ENCODE results near the gene LARP1B. TPM values are rescaled to one million over a fixed set of nuclear protein-coding genes. Genes with fewer than 3 reads are reported as not detected.
"Not testable (repeated sequence)": the region's sequence is repeated elsewhere in the genome, so short reads cannot be mapped to it uniquely, and the experiment has no call there.

LARP1B gene
- total RNA-seq: 10 to 100 TPM; 21.8 to 31.1 (median 29.0) TPM

GRCh38 chr4:128060699-128061565 lies at the start of gene LARP1B:
Gene LARP1B (plus strand): TSS chr4:128061312. CDS start chr4:128074952, 13,640 bp downstream.
- H3K27me3 ChIP-seq: no peaks in the 10 kb centered on the region
- H3K27ac ChIP-seq: peak within 1 kb of the TSS; percentile 97 to 98
- intact Hi-C loops (cut with DNase I; ENCODE audit: low total_unique reads): no loop called here
- H3K9me3 ChIP-seq: no peaks in the 10 kb centered on the region
- H3K4me1 ChIP-seq: peaks cover 0 to 4% of the 10 kb centered on the region in 2 donors
- TF ChIP-seq POLR2AphosphoS5 (IDR thresholded peaks at IDR 0.05) (peak; percentile 54 to 81 (median 61)), POLR2A (IDR thresholded peaks at IDR 0.05) (peak; percentile 51), CTCF (IDR thresholded peaks at IDR 0.05) (no peak)
- H3K4me3 ChIP-seq: peak within 1 kb of the TSS; percentile 77 to 88 (median 80)
- H3K36me3 ChIP-seq: no peaks in the 10 kb centered on the region
- DNase-seq (ENCODE audit: low spot score in 2 of 2): peak; percentile 93 to 95

- TF ChIP-seq CTCF (IDR thresholded peaks at IDR 0.05) (no peak), POLR2AphosphoS5 (IDR thresholded peaks at IDR 0.05) (no peak)
- intact Hi-C loops (cut with DNase I; ENCODE audit: low total_unique reads): no loop called here
- Histone ChIP-seq H3K36me3 (peaks cover 3% of the 10 kb centered on the region), H3K4me1 (no peaks in the 10 kb centered on the region), H3K4me3 (no peak overlapping the region), H3K9me3 (no peaks in the 10 kb centered on the region), H3K27me3 (no peaks in the 10 kb centered on the region), H3K27ac (no peak overlapping the region)
- no peak for DNase-seq (ENCODE audit: low spot score in 2 of 2)
These were observed 35.8 kb upstream of the LARP1B start for GRCh38 chr4:128025319-128025718.

DNA sequence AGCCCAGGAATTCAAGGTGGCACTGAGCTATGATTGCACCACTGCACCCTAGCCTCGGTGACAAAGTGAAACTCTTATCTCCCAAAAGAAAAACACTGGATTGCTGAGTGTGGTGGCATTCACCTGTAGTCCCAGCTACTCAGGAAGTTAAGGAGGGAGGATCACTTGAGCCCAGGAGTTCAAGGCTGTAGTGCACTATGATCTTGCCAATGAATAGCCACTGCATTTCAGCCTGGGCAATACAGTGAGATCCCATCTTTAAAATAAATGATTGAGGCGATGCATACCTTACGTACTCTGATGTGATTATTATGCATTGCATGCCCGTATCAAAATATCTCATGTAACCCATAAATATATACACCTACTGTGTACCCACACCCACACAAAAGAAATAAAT lies 31.2 kb upstream of the LARP1B start:
- TF ChIP-seq POLR2A (IDR thresholded peaks at IDR 0.05) (no peak), CTCF (IDR thresholded peaks at IDR 0.05) (no peak), POLR2AphosphoS5 (IDR thresholded peaks at IDR 0.05) (no peak)
- no peaks in the 10 kb centered on the region for H3K4me1 ChIP-seq
- no peak overlapping the region for H3K4me3 ChIP-seq
- H3K36me3 ChIP-seq: no peaks in the 10 kb centered on the region
- H3K27ac ChIP-seq: no peak overlapping the region
- no peaks in the 10 kb centered on the region for H3K9me3 ChIP-seq
- DNase-seq (ENCODE audit: low spot score in 2 of 2): no peak
- no peaks in the 10 kb centered on the region for H3K27me3 ChIP-seq
- intact Hi-C loops (cut with DNase I; ENCODE audit: low total_unique reads): no loop called here

DNA sequence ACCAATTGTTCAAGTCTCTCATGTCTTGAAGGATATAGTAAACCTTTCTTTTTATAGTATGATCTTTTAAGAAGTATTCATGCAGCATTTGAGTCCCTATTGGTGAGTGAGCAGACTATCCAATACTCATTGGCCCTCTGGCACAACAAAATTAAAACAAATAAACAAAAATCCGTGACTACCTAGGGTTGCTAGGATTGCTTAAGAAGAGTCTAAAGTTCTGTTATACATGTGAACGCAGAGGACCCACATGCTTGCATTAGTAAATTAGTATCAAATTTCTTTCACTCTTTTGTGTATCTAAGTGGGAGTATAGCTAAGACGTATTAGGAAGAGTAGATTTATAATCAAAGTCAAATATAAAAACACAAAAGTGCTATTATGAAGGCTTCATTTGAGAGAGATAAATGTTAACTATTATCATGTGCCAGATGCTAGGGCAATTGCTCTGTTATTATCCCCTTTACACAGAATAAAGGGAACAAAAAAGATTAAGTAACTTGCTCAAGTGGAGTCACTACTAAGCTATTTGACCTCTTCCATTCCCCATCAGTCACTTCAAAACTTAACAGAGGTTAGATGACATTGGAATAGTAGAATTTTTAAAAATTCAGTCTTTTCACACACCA lies 29.2 kb upstream of the LARP1B start:
- no peaks in the 10 kb centered on the region for H3K9me3 ChIP-seq
- intact Hi-C loops (cut with DNase I; ENCODE audit: low total_unique reads): no loop called here
- DNase-seq (ENCODE audit: low spot score in 2 of 2): no peak
- no peak overlapping the region for H3K27ac ChIP-seq
- H3K36me3 ChIP-seq: no peaks in the 10 kb centered on the region
- no peak for TF ChIP-seq POLR2A (IDR thresholded peaks at IDR 0.05)
- TF ChIP-seq CTCF (IDR thresholded peaks at IDR 0.05): no peak
- TF ChIP-seq POLR2AphosphoS5 (IDR thresholded peaks at IDR 0.05): no peak
- no peaks in the 10 kb centered on the region for H3K27me3 ChIP-seq
- H3K4me1 ChIP-seq: no peaks in the 10 kb centered on the region
- H3K4me3 ChIP-seq: no peak overlapping the region

- TF ChIP-seq CTCF (IDR thresholded peaks at IDR 0.05) (no peak), POLR2A (IDR thresholded peaks at IDR 0.05) (no peak), POLR2AphosphoS5 (IDR thresholded peaks at IDR 0.05) (no peak)
- no peaks in the 10 kb centered on the region for H3K27me3 ChIP-seq
- H3K27ac ChIP-seq: no peak overlapping the region
- no peak overlapping the region for H3K4me3 ChIP-seq
- no peaks in the 10 kb centered on the region for H3K36me3 ChIP-seq
- H3K4me1 ChIP-seq: no peaks in the 10 kb centered on the region
- H3K9me3 ChIP-seq: no peaks in the 10 kb centered on the region
- no peak for DNase-seq (ENCODE audit: low spot score in 2 of 2)
- intact Hi-C loops (cut with DNase I; ENCODE audit: low total_unique reads): no loop called here
These were observed 21.5 kb upstream of the LARP1B start for GRCh38 chr4:128039568-128039967.

DNA sequence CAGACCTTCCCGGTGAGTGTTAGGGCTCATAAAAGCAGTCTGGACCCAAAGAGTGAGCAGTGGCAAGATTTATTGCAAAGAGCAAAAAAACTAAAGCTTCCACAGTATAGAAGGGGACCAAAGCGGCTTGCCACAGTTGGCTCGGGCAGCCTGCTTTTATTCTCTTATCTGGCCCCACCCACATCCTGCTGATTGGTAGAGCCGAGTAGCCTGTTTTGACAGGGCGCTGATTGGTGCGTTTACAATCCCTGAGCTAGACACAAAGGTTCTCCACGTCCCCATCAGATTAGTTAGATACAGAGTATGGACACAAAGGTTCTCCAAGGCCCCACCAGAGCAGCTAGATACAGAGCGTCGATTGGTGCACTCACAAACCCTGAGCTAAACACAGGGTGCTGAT lies 14.1 kb upstream of the LARP1B start:
- DNase-seq (ENCODE audit: low spot score in 2 of 2); H3K27me3 ChIP-seq; H3K4me3 ChIP-seq; H3K9me3 ChIP-seq; H3K36me3 ChIP-seq; intact Hi-C loops (cut with DNase I; ENCODE audit: low total_unique reads); H3K27ac ChIP-seq; H3K4me1 ChIP-seq: not testable (repeated sequence)

GRCh38 chr4:128047514-128047913 lies 13.6 kb upstream of the LARP1B start:
- intact Hi-C loops (cut with DNase I; ENCODE audit: low total_unique reads); H3K36me3 ChIP-seq: not testable (repeated sequence)

More at GRCh38 chr4:128047514-128047913, 13.6 kb upstream of the LARP1B start:
- not testable (repeated sequence) for H3K4me3 ChIP-seq; DNase-seq (ENCODE audit: low spot score in 2 of 2); H3K27ac ChIP-seq; H3K4me1 ChIP-seq; H3K27me3 ChIP-seq; H3K9me3 ChIP-seq
